Measurements from ENCODE around the gene G0S2. TPM values are rescaled to one million over a fixed set of nuclear protein-coding genes. Genes with fewer than 3 reads are reported as not detected.

The G0S2 gene
- total RNA-seq, 1 donor from 2014 or later = 41.0 TPM

- TF ChIP-seq CTCF (conservative IDR thresholded peaks at IDR 0.05; ENCODE audit: low read depth, low read length) = no peak
- no peak for DNase-seq (ENCODE audit: low read depth)
- H3K4me3 ChIP-seq (ENCODE audit: low read depth, low read length) = no peak overlapping the region
These were observed 8.1 kb upstream of the G0S2 start for GRCh38 chr1:209667103-209667502.

GRCh38 chr1:209667708-209668107 lies 7.5 kb upstream of the G0S2 start:
- H3K4me3 ChIP-seq (ENCODE audit: low read depth, low read length) = no peak overlapping the region
- DNase-seq (ENCODE audit: low read depth) = no peak
- no peak for TF ChIP-seq CTCF (conservative IDR thresholded peaks at IDR 0.05; ENCODE audit: low read depth, low read length)

- no peak overlapping the region for H3K4me3 ChIP-seq (ENCODE audit: low read depth, low read length)
- no peak for DNase-seq (ENCODE audit: low read depth)
- no peak for TF ChIP-seq CTCF (conservative IDR thresholded peaks at IDR 0.05; ENCODE audit: low read depth, low read length)
These were observed 4.7 kb upstream of the G0S2 start for GRCh38 chr1:209670441-209671082.

GRCh38 chr1:209672705-209673630 lies 2.2 kb upstream of the G0S2 start:
- no peak for TF ChIP-seq CTCF (conservative IDR thresholded peaks at IDR 0.05; ENCODE audit: low read depth, low read length)
- no peak for DNase-seq (ENCODE audit: low read depth)
- H3K4me3 ChIP-seq (ENCODE audit: low read depth, low read length) = no peak overlapping the region

- H3K4me3 ChIP-seq (ENCODE audit: low read depth, low read length) = no peak overlapping the region
- no peak for DNase-seq (ENCODE audit: low read depth)
- TF ChIP-seq CTCF (conservative IDR thresholded peaks at IDR 0.05; ENCODE audit: low read depth, low read length) = no peak
These were observed 1.4 kb upstream of the G0S2 start for GRCh38 chr1:209673631-209674417.

- no peak for DNase-seq (ENCODE audit: low read depth)
- peak overlapping the region; percentile 66 for H3K4me3 ChIP-seq (ENCODE audit: low read depth, low read length)
- no peak for TF ChIP-seq CTCF (conservative IDR thresholded peaks at IDR 0.05; ENCODE audit: low read depth, low read length)
These were observed 448 bp downstream of the G0S2 start for GRCh38 chr1:209675565-209676154.
